ENCODE results near the gene MAPK9. TPM values are rescaled to one million over a fixed set of nuclear protein-coding genes. Genes with fewer than 3 reads are reported as not detected.

Gene MAPK9
- polyA plus RNA-seq, 3 donors, result 9.7 to 19.6 (median 16.2) TPM

DNA sequence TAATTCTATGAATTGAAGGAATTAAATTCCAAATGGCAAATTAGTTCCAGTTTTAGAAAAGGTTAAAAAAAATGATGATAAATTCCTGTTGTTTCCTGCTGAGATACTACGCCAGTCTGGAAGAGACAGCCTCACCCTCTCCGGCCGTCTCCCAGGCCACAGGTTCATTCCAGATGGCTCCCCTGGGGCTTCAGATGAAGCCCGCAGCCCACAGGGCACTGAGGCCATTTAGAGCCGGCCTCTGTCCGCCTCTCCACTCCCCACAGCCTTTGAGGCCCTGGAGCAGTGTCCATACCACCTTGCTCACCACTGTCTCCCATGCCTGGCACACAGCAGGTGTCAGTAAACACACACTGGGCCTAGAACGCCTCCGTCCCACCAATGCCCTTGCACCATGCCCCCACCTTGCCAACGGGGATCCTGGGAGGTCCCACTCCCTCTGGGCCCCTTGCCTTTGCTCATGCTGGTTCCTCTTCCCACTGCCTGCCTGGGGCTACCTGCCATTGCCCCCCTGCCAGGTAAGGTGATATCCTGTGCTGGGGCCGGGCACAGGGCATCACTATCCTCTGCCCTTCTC, 35.2 kb upstream of the MAPK9 start:
- H3K9me3 Mint-ChIP-seq, result peaks cover 0 to 2% (median 0%) of the 10 kb centered on the region in 7 donors
- Histone ChIP-seq H3K4me1 (ENCODE audit: control insufficient read depth in 1 of 2, insufficient read depth in 2 of 2, low read length in 2 of 2) (no peaks in the 10 kb centered on the region), H3K27ac (ENCODE audit: low read depth in 1 of 2, low read length in 2 of 2) (no peak overlapping the region), H4K20me1 (ENCODE audit: insufficient read depth, low read length) (no peaks in the 10 kb centered on the region), H3K36me3 (replicated peaks in 1 of 2; ENCODE audit: control insufficient read depth in 1 of 2, insufficient read depth in 2 of 2, low read length in 2 of 2) (no peaks in the 10 kb centered on the region), H3K79me2 (ENCODE audit: insufficient read depth, low read length) (no peaks in the 10 kb centered on the region), H2AFZ (ENCODE audit: insufficient read depth, low read depth, low read length, poor library complexity, severe bottlenecking) (no peak overlapping the region), H3K27me3 (ENCODE audit: control insufficient read depth in 2 of 2, insufficient read depth in 2 of 2, low read length in 2 of 2) (peaks cover 0 to 2% of the 10 kb centered on the region in 2 donors), H3K9ac (ENCODE audit: insufficient read depth, low read length, poor library complexity, severe bottlenecking) (no peak overlapping the region), H3K9me3 (replicated peaks in 1 of 2; ENCODE audit: control insufficient read depth in 1 of 2, insufficient read depth in 1 of 2, low read length in 2 of 2) (no peaks in the 10 kb centered on the region), H3K4me2 (replicated peaks; ENCODE audit: extremely low read depth, low read length, poor library complexity, severe bottlenecking) (no peak overlapping the region), H3K4me3 (replicated peaks in 1 of 3; ENCODE audit: low read depth in 2 of 3, low read length in 3 of 3) (no peak overlapping the region)
- TF ChIP-seq, protein P1, sequence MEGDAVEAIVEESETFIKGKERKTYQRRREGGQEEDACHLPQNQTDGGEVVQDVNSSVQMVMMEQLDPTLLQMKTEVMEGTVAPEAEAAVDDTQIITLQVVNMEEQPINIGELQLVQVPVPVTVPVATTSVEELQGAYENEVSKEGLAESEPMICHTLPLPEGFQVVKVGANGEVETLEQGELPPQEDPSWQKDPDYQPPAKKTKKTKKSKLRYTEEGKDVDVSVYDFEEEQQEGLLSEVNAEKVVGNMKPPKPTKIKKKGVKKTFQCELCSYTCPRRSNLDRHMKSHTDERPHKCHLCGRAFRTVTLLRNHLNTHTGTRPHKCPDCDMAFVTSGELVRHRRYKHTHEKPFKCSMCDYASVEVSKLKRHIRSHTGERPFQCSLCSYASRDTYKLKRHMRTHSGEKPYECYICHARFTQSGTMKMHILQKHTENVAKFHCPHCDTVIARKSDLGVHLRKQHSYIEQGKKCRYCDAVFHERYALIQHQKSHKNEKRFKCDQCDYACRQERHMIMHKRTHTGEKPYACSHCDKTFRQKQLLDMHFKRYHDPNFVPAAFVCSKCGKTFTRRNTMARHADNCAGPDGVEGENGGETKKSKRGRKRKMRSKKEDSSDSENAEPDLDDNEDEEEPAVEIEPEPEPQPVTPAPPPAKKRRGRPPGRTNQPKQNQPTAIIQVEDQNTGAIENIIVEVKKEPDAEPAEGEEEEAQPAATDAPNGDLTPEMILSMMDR (IDR thresholded peaks at IDR 0.05), result no peak
- peak overlapping the region in 1 of 7 donors; percentile 7 for H3K27ac Mint-ChIP-seq
- intact Hi-C loops (cut with micrococcal nuclease), result loop anchor here (5.0 kb wide), 2 partner anchors 120 to 200 kb away; partner anchors contain the start of gene RASGEF1C (in 1 of the 2)
- H3K27me3 Mint-ChIP-seq (ENCODE audit: low read depth in 3 of 3), result peaks cover 11 to 27% (median 14%) of the 10 kb centered on the region in 3 donors
- DNase-seq, result no peak
- no peaks in the 10 kb centered on the region for H3K4me1 Mint-ChIP-seq
- no peaks in the 10 kb centered on the region for H3K36me3 Mint-ChIP-seq
- no peak overlapping the region for H3K4me3 Mint-ChIP-seq
- WGBS (ENCODE audit: insufficient coverage), result 96% methylated on average over 10 of the region's 10 CpGs

DNA sequence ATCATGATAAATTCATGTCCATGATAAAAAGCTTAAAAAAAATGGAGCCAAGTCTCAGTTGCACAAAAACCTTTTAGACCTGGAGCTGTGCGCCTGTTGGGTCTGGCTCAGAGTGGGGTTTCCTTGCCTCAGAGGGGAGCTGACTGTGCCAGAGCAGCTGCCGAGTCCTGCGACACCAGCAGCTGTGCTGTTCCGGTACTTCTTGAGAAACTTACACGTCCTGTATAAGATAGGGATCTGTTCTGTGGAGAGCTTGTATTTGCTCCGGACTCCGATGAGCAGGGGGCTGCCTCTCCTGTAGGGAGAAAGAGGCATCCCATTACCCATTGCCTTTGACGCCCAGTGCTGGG, 32.7 kb upstream of the MAPK9 start:
- H2AFZ ChIP-seq (ENCODE audit: insufficient read depth, low read depth, low read length, poor library complexity, severe bottlenecking), result no peak overlapping the region
- intact Hi-C loops (cut with micrococcal nuclease), result no loop called here
- H3K27me3 ChIP-seq (ENCODE audit: control insufficient read depth in 2 of 2, insufficient read depth in 2 of 2, low read length in 2 of 2), result peaks cover 0 to 1% of the 10 kb centered on the region in 2 donors
- H3K79me2 ChIP-seq (ENCODE audit: insufficient read depth, low read length), result no peaks in the 10 kb centered on the region
- H3K4me3 ChIP-seq (replicated peaks in 1 of 3; ENCODE audit: low read depth in 2 of 3, low read length in 3 of 3), result no peak overlapping the region
- TF ChIP-seq, protein P1 (IDR thresholded peaks at IDR 0.05), result no peak
- Mint-ChIP-seq H3K4me1 (no peaks in the 10 kb centered on the region), H3K36me3 (no peaks in the 10 kb centered on the region), H3K4me3 (peak overlapping the region in 1 of 2 donors; percentile 26), H3K9me3 (peaks cover 0 to 2% (median 0%) of the 10 kb centered on the region in 7 donors), H3K27me3 (ENCODE audit: low read depth in 3 of 3) (peaks cover 1 to 10% (median 4%) of the 10 kb centered on the region in 3 donors), H3K27ac (no peak overlapping the region)
- no peaks in the 10 kb centered on the region for H3K4me1 ChIP-seq (ENCODE audit: control insufficient read depth in 1 of 2, insufficient read depth in 2 of 2, low read length in 2 of 2)
- DNase-seq, result no peak
- H3K27ac ChIP-seq (ENCODE audit: low read depth in 1 of 2, low read length in 2 of 2), result no peak overlapping the region
- H4K20me1 ChIP-seq (ENCODE audit: insufficient read depth, low read length), result no peaks in the 10 kb centered on the region
- WGBS (ENCODE audit: insufficient coverage), result 97% methylated on average over 7 of the region's 8 CpGs
- H3K9me3 ChIP-seq (replicated peaks in 1 of 2; ENCODE audit: control insufficient read depth in 1 of 2, insufficient read depth in 1 of 2, low read length in 2 of 2), result no peaks in the 10 kb centered on the region
- H3K4me2 ChIP-seq (replicated peaks; ENCODE audit: extremely low read depth, low read length, poor library complexity, severe bottlenecking), result no peak overlapping the region
- H3K36me3 ChIP-seq (replicated peaks in 1 of 2; ENCODE audit: control insufficient read depth in 1 of 2, insufficient read depth in 2 of 2, low read length in 2 of 2), result no peaks in the 10 kb centered on the region
- H3K9ac ChIP-seq (ENCODE audit: insufficient read depth, low read length, poor library complexity, severe bottlenecking), result no peak overlapping the region

Measured in CD14-positive monocyte (primary cell).